ENCODE measurements around the gene CNTNAP5.

The CNTNAP5 gene

GRCh38 chr2:124756048-124756447 lies 731.0 kb downstream of the CNTNAP5 start:
- no peak overlapping the region for H3K4me2 ChIP-seq (ENCODE audit: low read length)
- no peak overlapping the region for H3K9ac ChIP-seq (ENCODE audit: low read length)
- no peaks in the 10 kb centered on the region for H3K4me1 ChIP-seq (ENCODE audit: control insufficient read depth, low read depth, low read length)
- no peaks in the 10 kb centered on the region for H3K36me3 ChIP-seq (ENCODE audit: control insufficient read depth, insufficient read depth, low read length)
- H4K8ac ChIP-seq (ENCODE audit: low read depth, low read length): no peak overlapping the region
- no peak overlapping the region for H3K18ac ChIP-seq (ENCODE audit: low read length)
- DNase-seq: no peak
- H2BK5ac ChIP-seq (ENCODE audit: low read length): no peak overlapping the region
- no peaks in the 10 kb centered on the region for H3K79me1 ChIP-seq (ENCODE audit: low read length)
- no peak overlapping the region for H3K27ac ChIP-seq (ENCODE audit: low read depth, low read length)
- H2BK15ac ChIP-seq (replicated peaks; ENCODE audit: low read depth): no peak overlapping the region
- no peaks in the 10 kb centered on the region for H3K27me3 ChIP-seq (ENCODE audit: insufficient read depth, low read length, poor library complexity)
- no peak overlapping the region for H3K56ac ChIP-seq (ENCODE audit: low read length)
- no peaks in the 10 kb centered on the region for H3K79me2 ChIP-seq (ENCODE audit: control insufficient read depth, insufficient read depth, low read length)
- WGBS (ENCODE audit: extremely low coverage, insufficient coverage, low lambda C conversion rate): no CpG with 5 or more reads among the region's 4 CpGs
- H2AK5ac ChIP-seq (ENCODE audit: low read length): no peak overlapping the region
- no peak overlapping the region for H3K23ac ChIP-seq (ENCODE audit: low read length)
- H3K4me3 ChIP-seq (ENCODE audit: low read length): no peak overlapping the region
- no peak overlapping the region for H3K4ac ChIP-seq (ENCODE audit: low read depth, low read length)
- no peak overlapping the region for H2BK120ac ChIP-seq (ENCODE audit: low read depth, low read length)
- no peak overlapping the region for H4K5ac ChIP-seq (ENCODE audit: low read length)

- no peak overlapping the region for H3K18ac ChIP-seq (ENCODE audit: low read length)
- H2BK15ac ChIP-seq (replicated peaks; ENCODE audit: low read depth): no peak overlapping the region
- H3K79me1 ChIP-seq (ENCODE audit: low read length): no peaks in the 10 kb centered on the region
- no peak for DNase-seq
- H3K27ac ChIP-seq (ENCODE audit: low read depth, low read length): no peak overlapping the region
- no peak overlapping the region for H4K5ac ChIP-seq (ENCODE audit: low read length)
- no peak overlapping the region for H3K4ac ChIP-seq (ENCODE audit: low read depth, low read length)
- H3K36me3 ChIP-seq (ENCODE audit: control insufficient read depth, insufficient read depth, low read length): no peaks in the 10 kb centered on the region
- no peak overlapping the region for H3K9ac ChIP-seq (ENCODE audit: low read length)
- WGBS (ENCODE audit: extremely low coverage, insufficient coverage, low lambda C conversion rate): no CpG with 5 or more reads among the region's 1 CpG
- H3K27me3 ChIP-seq (ENCODE audit: insufficient read depth, low read length, poor library complexity): no peaks in the 10 kb centered on the region
- H3K4me3 ChIP-seq (ENCODE audit: low read length): no peak overlapping the region
- H3K23ac ChIP-seq (ENCODE audit: low read length): no peak overlapping the region
- H2AK5ac ChIP-seq (ENCODE audit: low read length): no peak overlapping the region
- H2BK5ac ChIP-seq (ENCODE audit: low read length): no peak overlapping the region
- no peak overlapping the region for H3K4me2 ChIP-seq (ENCODE audit: low read length)
- H3K4me1 ChIP-seq (ENCODE audit: control insufficient read depth, low read depth, low read length): no peaks in the 10 kb centered on the region
- no peaks in the 10 kb centered on the region for H3K79me2 ChIP-seq (ENCODE audit: control insufficient read depth, insufficient read depth, low read length)
- no peak overlapping the region for H3K56ac ChIP-seq (ENCODE audit: low read length)
- no peak overlapping the region for H4K8ac ChIP-seq (ENCODE audit: low read depth, low read length)
- H2BK120ac ChIP-seq (ENCODE audit: low read depth, low read length): no peak overlapping the region
These were observed 737.3 kb downstream of the CNTNAP5 start for GRCh38 chr2:124762388-124762787.

- Histone ChIP-seq H2BK5ac (ENCODE audit: low read length) (no peak overlapping the region), H3K27me3 (ENCODE audit: insufficient read depth, low read length, poor library complexity) (no peaks in the 10 kb centered on the region), H3K9ac (ENCODE audit: low read length) (no peak overlapping the region), H3K4ac (ENCODE audit: low read depth, low read length) (no peak overlapping the region), H4K8ac (ENCODE audit: low read depth, low read length) (no peak overlapping the region), H4K5ac (ENCODE audit: low read length) (no peak overlapping the region), H3K4me2 (ENCODE audit: low read length) (no peak overlapping the region), H3K79me1 (ENCODE audit: low read length) (no peaks in the 10 kb centered on the region), H2BK120ac (ENCODE audit: low read depth, low read length) (no peak overlapping the region), H3K27ac (ENCODE audit: low read depth, low read length) (no peak overlapping the region), H3K36me3 (ENCODE audit: control insufficient read depth, insufficient read depth, low read length) (no peaks in the 10 kb centered on the region), H3K79me2 (ENCODE audit: control insufficient read depth, insufficient read depth, low read length) (no peaks in the 10 kb centered on the region), H3K56ac (ENCODE audit: low read length) (no peak overlapping the region), H3K4me3 (ENCODE audit: low read length) (no peak overlapping the region), H3K4me1 (ENCODE audit: control insufficient read depth, low read depth, low read length) (no peaks in the 10 kb centered on the region), H3K23ac (ENCODE audit: low read length) (no peak overlapping the region), H2BK15ac (replicated peaks; ENCODE audit: low read depth) (no peak overlapping the region), H2AK5ac (ENCODE audit: low read length) (no peak overlapping the region), H3K18ac (ENCODE audit: low read length) (no peak overlapping the region)
- WGBS (ENCODE audit: extremely low coverage, insufficient coverage, low lambda C conversion rate): no CpG with 5 or more reads among the region's 9 CpGs
- peak; percentile 4 for DNase-seq
These were observed 738.5 kb downstream of the CNTNAP5 start for GRCh38 chr2:124763611-124764010.

GRCh38 chr2:124774781-124775180 lies 749.7 kb downstream of the CNTNAP5 start:
- H3K23ac ChIP-seq (ENCODE audit: low read length): no peak overlapping the region
- H2BK5ac ChIP-seq (ENCODE audit: low read length): no peak overlapping the region
- no peak overlapping the region for H3K18ac ChIP-seq (ENCODE audit: low read length)
- H3K4ac ChIP-seq (ENCODE audit: low read depth, low read length): no peak overlapping the region
- H3K27ac ChIP-seq (ENCODE audit: low read depth, low read length): no peak overlapping the region
- no peak overlapping the region for H2BK15ac ChIP-seq (replicated peaks; ENCODE audit: low read depth)
- no peak for DNase-seq
- H3K79me1 ChIP-seq (ENCODE audit: low read length): no peaks in the 10 kb centered on the region
- H2AK5ac ChIP-seq (ENCODE audit: low read length): no peak overlapping the region
- no peak overlapping the region for H4K8ac ChIP-seq (ENCODE audit: low read depth, low read length)
- no peaks in the 10 kb centered on the region for H3K79me2 ChIP-seq (ENCODE audit: control insufficient read depth, insufficient read depth, low read length)
- WGBS (ENCODE audit: extremely low coverage, insufficient coverage, low lambda C conversion rate): no CpG with 5 or more reads among the region's 5 CpGs
- no peak overlapping the region for H3K9ac ChIP-seq (ENCODE audit: low read length)
- no peaks in the 10 kb centered on the region for H3K27me3 ChIP-seq (ENCODE audit: insufficient read depth, low read length, poor library complexity)
- H3K56ac ChIP-seq (ENCODE audit: low read length): no peak overlapping the region
- no peak overlapping the region for H2BK120ac ChIP-seq (ENCODE audit: low read depth, low read length)
- no peak overlapping the region for H3K4me2 ChIP-seq (ENCODE audit: low read length)
- no peak overlapping the region for H4K5ac ChIP-seq (ENCODE audit: low read length)
- no peak overlapping the region for H3K4me3 ChIP-seq (ENCODE audit: low read length)
- peaks cover 3% of the 10 kb centered on the region for H3K4me1 ChIP-seq (ENCODE audit: control insufficient read depth, low read depth, low read length)
- H3K36me3 ChIP-seq (ENCODE audit: control insufficient read depth, insufficient read depth, low read length): no peaks in the 10 kb centered on the region

GRCh38 chr2:124776332-124776731 lies 751.2 kb downstream of the CNTNAP5 start:
- Histone ChIP-seq H4K8ac (ENCODE audit: low read depth, low read length) (no peak overlapping the region), H3K27me3 (ENCODE audit: insufficient read depth, low read length, poor library complexity) (no peaks in the 10 kb centered on the region), H3K36me3 (ENCODE audit: control insufficient read depth, insufficient read depth, low read length) (no peaks in the 10 kb centered on the region), H3K4me1 (ENCODE audit: control insufficient read depth, low read depth, low read length) (peaks cover 3% of the 10 kb centered on the region), H3K18ac (ENCODE audit: low read length) (no peak overlapping the region), H2AK5ac (ENCODE audit: low read length) (no peak overlapping the region), H3K4me2 (ENCODE audit: low read length) (no peak overlapping the region), H4K5ac (ENCODE audit: low read length) (no peak overlapping the region), H2BK15ac (replicated peaks; ENCODE audit: low read depth) (no peak overlapping the region), H3K56ac (ENCODE audit: low read length) (no peak overlapping the region), H3K23ac (ENCODE audit: low read length) (no peak overlapping the region), H3K79me2 (ENCODE audit: control insufficient read depth, insufficient read depth, low read length) (no peaks in the 10 kb centered on the region), H2BK5ac (ENCODE audit: low read length) (no peak overlapping the region), H3K4me3 (ENCODE audit: low read length) (no peak overlapping the region), H3K27ac (ENCODE audit: low read depth, low read length) (no peak overlapping the region), H3K4ac (ENCODE audit: low read depth, low read length) (no peak overlapping the region), H3K9ac (ENCODE audit: low read length) (no peak overlapping the region), H2BK120ac (ENCODE audit: low read depth, low read length) (no peak overlapping the region), H3K79me1 (ENCODE audit: low read length) (no peaks in the 10 kb centered on the region)
- WGBS (ENCODE audit: extremely low coverage, insufficient coverage, low lambda C conversion rate): no CpG with 5 or more reads among the region's 3 CpGs
- DNase-seq: no peak

GRCh38 chr2:124778076-124778475 lies 753.0 kb downstream of the CNTNAP5 start:
- Histone ChIP-seq H3K18ac (ENCODE audit: low read length) (no peak overlapping the region), H3K4me3 (ENCODE audit: low read length) (no peak overlapping the region), H3K27ac (ENCODE audit: low read depth, low read length) (no peak overlapping the region), H3K4me2 (ENCODE audit: low read length) (no peak overlapping the region), H3K4me1 (ENCODE audit: control insufficient read depth, low read depth, low read length) (peaks cover 3% of the 10 kb centered on the region), H2BK120ac (ENCODE audit: low read depth, low read length) (no peak overlapping the region), H3K23ac (ENCODE audit: low read length) (no peak overlapping the region), H2BK15ac (replicated peaks; ENCODE audit: low read depth) (no peak overlapping the region), H2AK5ac (ENCODE audit: low read length) (no peak overlapping the region), H3K9ac (ENCODE audit: low read length) (no peak overlapping the region), H3K27me3 (ENCODE audit: insufficient read depth, low read length, poor library complexity) (no peaks in the 10 kb centered on the region), H3K4ac (ENCODE audit: low read depth, low read length) (no peak overlapping the region), H2BK5ac (ENCODE audit: low read length) (no peak overlapping the region), H4K8ac (ENCODE audit: low read depth, low read length) (no peak overlapping the region), H4K5ac (ENCODE audit: low read length) (no peak overlapping the region), H3K79me2 (ENCODE audit: control insufficient read depth, insufficient read depth, low read length) (no peaks in the 10 kb centered on the region), H3K79me1 (ENCODE audit: low read length) (no peaks in the 10 kb centered on the region), H3K36me3 (ENCODE audit: control insufficient read depth, insufficient read depth, low read length) (no peaks in the 10 kb centered on the region), H3K56ac (ENCODE audit: low read length) (no peak overlapping the region)
- WGBS (ENCODE audit: extremely low coverage, insufficient coverage, low lambda C conversion rate): no CpG with 5 or more reads among the region's 2 CpGs
- peak; percentile 84 for DNase-seq
